H1 (cell line): Measurements from ENCODE around the gene ZC3H18. TPM values are rescaled to one million over a fixed set of nuclear protein-coding genes. Genes with fewer than 3 reads are reported as not detected.

Experiments used
- CTCF ChIA-PET: fragments of 300-600 bp; sonication (Branson Sonifier 250); formaldehyde crosslinking; loops from one replicate; lab custom pipeline; 2021; ENCODE audit not compliant: partially characterized antibody; lab: Charles Lee
- POLR2A ChIA-PET: fragments of 300-600 bp; sonication (Branson Sonifier 250); formaldehyde crosslinking; loops from one replicate; lab custom pipeline; 2021; ENCODE audit warnings: inconsistent platforms; ENCODE audit not compliant: partially characterized antibody; lab: Charles Lee
- DNase-seq, 2 experiments: peaks; one replicate each; pipeline versions ENCODE4 v3.0.0 to v3.0.0-alpha.2; 2010 to 2022; ENCODE audit warnings: low spot score in 2 of 2, low read depth in 1 of 2, mixed read lengths in 1 of 2
- FAIRE-seq: peaks from 2 replicates; lab custom pipeline; 2011; peaks lifted over from hg19 to GRCh38; lab: Jason Lieb, UNC
- H2AFZ ChIP-seq: 2 replicates; pipeline ENCODE4 v1.8.1; 2012; ENCODE audit warnings: low read length, inconsistent platforms
- H2AK5ac ChIP-seq: 2 replicates; pipeline ENCODE4 v1.6.1; 2013; ENCODE audit warnings: low read depth, low read length
- H2BK120ac ChIP-seq: replicated peaks from 2 replicates; pipeline ENCODE3; 2013; ENCODE audit warnings: low read depth, low read length, inconsistent platforms
- H2BK12ac ChIP-seq: 2 replicates; pipeline ENCODE4 v1.6.1; 2013; ENCODE audit warnings: low read depth, low read length
- H2BK15ac ChIP-seq: 2 replicates; pipeline ENCODE4 v1.6.1; 2013; ENCODE audit warnings: low read length
- H2BK20ac ChIP-seq: 2 replicates; pipeline ENCODE4 v1.6.1; 2013; ENCODE audit warnings: low read length
- H2BK5ac ChIP-seq: 2 replicates; pipeline ENCODE4 v1.6.1; 2013; ENCODE audit warnings: low read depth, low read length
- H3K14ac ChIP-seq: 2 replicates; pipeline ENCODE4 v1.6.1; 2013; ENCODE audit warnings: inconsistent platforms; ENCODE audit not compliant: insufficient read length
- H3K18ac ChIP-seq: 2 replicates; pipeline ENCODE4 v1.6.1; 2013; ENCODE audit warnings: low read length; ENCODE audit errors: extremely low read depth
- H3K23ac ChIP-seq: 2 replicates; pipeline ENCODE4 v1.6.1; 2013; ENCODE audit warnings: inconsistent platforms; ENCODE audit not compliant: insufficient read length
- H3K23me2 ChIP-seq: 2 replicates; pipeline ENCODE4 v1.6.1; 2013; ENCODE audit warnings: low read depth, low read length
- H3K27ac ChIP-seq: 2 replicates; pipeline ENCODE4 v1.6.1; 2011; ENCODE audit warnings: low read depth, low read length, inconsistent platforms
- H3K27me3 ChIP-seq, 4 experiments: replicated peaks in 1 of 4; 1 replicate in 1 of 4; 2 replicates in 3 of 4; pipeline versions ENCODE4 v1.6.1 to v1.8.1; 2011 to 2013; ENCODE audit warnings: low read length in 3 of 4, mild to moderate bottlenecking in 3 of 4, inconsistent platforms in 2 of 4, mixed read lengths in 2 of 4, moderate library complexity in 1 of 4; ENCODE audit not compliant: control insufficient read depth in 3 of 4, insufficient read depth in 3 of 4; ENCODE audit errors: extremely low read depth in 1 of 4
- H3K36me3 ChIP-seq, 4 experiments: 2 replicates each; pipeline versions ENCODE4 v1.6.1 to v1.8.1; 2011 to 2013; ENCODE audit warnings: mild to moderate bottlenecking in 4 of 4, low read length in 3 of 4, moderate library complexity in 2 of 4, control low read depth in 1 of 4, inconsistent platforms in 1 of 4; ENCODE audit not compliant: insufficient read depth in 4 of 4, control insufficient read depth in 2 of 4
- H3K4ac ChIP-seq: replicated peaks from 2 replicates; pipeline ENCODE3; 2013; ENCODE audit warnings: low read length, low read depth, mixed read lengths, inconsistent platforms; ENCODE audit not compliant: insufficient read length
- H3K4me1 ChIP-seq, 4 experiments: replicated peaks in 1 of 4; 1 replicate in 1 of 4; 2 replicates in 3 of 4; pipeline versions ENCODE4 v1.6.1 to v1.8.1; 2011 to 2013; ENCODE audit warnings: low read length in 3 of 4, inconsistent platforms in 2 of 4, mixed read lengths in 1 of 4; ENCODE audit not compliant: insufficient read depth in 4 of 4, control insufficient read depth in 3 of 4
- H3K4me2 ChIP-seq, 2 experiments: 2 replicates each; pipeline versions ENCODE4 v1.6.1 to v1.8.1; 2011 to 2013; ENCODE audit warnings: low read depth in 2 of 2, low read length in 2 of 2, control low read depth in 1 of 2, inconsistent platforms in 1 of 2, mild to moderate bottlenecking in 1 of 2; ENCODE audit not compliant: insufficient read depth in 1 of 2
- H3K4me3 ChIP-seq, 4 experiments: fragments of 200-600, 300-600 bp in 1 of 4; sonication (generic), shearing (Covaris generic), sonication (Bioruptor Twin) in 1 of 4; 2 replicates each; pipeline versions ENCODE4 v1.5.1 to v1.8.1; 2011 to 2016; ENCODE audit warnings: low read length in 4 of 4, low read depth in 3 of 4, control low read depth in 2 of 4, inconsistent platforms in 2 of 4, mild to moderate bottlenecking in 2 of 4, mixed read lengths in 1 of 4, moderate library complexity in 1 of 4; ENCODE audit not compliant: insufficient read depth in 2 of 4; ENCODE audit errors: extremely low read depth in 1 of 4
- H3K56ac ChIP-seq: replicated peaks from 2 replicates; pipeline ENCODE3; 2013; ENCODE audit warnings: low read depth, mild to moderate bottlenecking, mixed read lengths, low read length, inconsistent platforms; ENCODE audit not compliant: insufficient read length
- H3K79me1 ChIP-seq: 2 replicates; pipeline ENCODE4 v1.6.1; 2013; ENCODE audit warnings: low read depth, low read length, control low read depth
- H3K79me2 ChIP-seq, 2 experiments: 2 replicates each; pipeline versions ENCODE4 v1.6.1 to v1.8.1; 2012 to 2013; ENCODE audit warnings: low read length in 2 of 2, mild to moderate bottlenecking in 2 of 2, inconsistent platforms in 1 of 2; ENCODE audit not compliant: insufficient read depth in 2 of 2, control insufficient read depth in 1 of 2
- H3K9ac ChIP-seq, 4 experiments: replicated peaks in 1 of 4; 1 replicate in 1 of 4; 2 replicates in 3 of 4; pipeline versions ENCODE4 v1.6.1 to v1.8.1; 2011 to 2013; ENCODE audit warnings: low read depth in 3 of 4, low read length in 3 of 4, control low read depth in 2 of 4, mild to moderate bottlenecking in 2 of 4, moderate library complexity in 2 of 4, inconsistent platforms in 1 of 4; ENCODE audit errors: extremely low read depth in 1 of 4
- H3K9me3 ChIP-seq, 2 experiments: 2 replicates each; pipeline versions ENCODE4 v1.6.1 to v1.8.1; 2012 to 2013; ENCODE audit warnings: mild to moderate bottlenecking in 2 of 2, moderate library complexity in 2 of 2, control low read depth in 1 of 2, inconsistent platforms in 1 of 2, low read depth in 1 of 2, low read length in 1 of 2, mixed read lengths in 1 of 2; ENCODE audit not compliant: insufficient read depth in 2 of 2
- H4K20me1 ChIP-seq, 2 experiments: replicated peaks in 1 of 2; 2 replicates each; pipeline versions ENCODE3 to v1.8.1; 2011 to 2013; ENCODE audit warnings: inconsistent platforms in 2 of 2, low read length in 2 of 2, mild to moderate bottlenecking in 1 of 2; ENCODE audit not compliant: insufficient read depth in 2 of 2, control insufficient read depth in 1 of 2
- H4K5ac ChIP-seq: 2 replicates; pipeline ENCODE4 v1.6.1; 2013; ENCODE audit warnings: low read length, low read depth, mixed read lengths, inconsistent platforms; ENCODE audit not compliant: insufficient read length
- H4K8ac ChIP-seq: 2 replicates; pipeline ENCODE4 v1.8.0; 2013; ENCODE audit warnings: mild to moderate bottlenecking, moderate library complexity, low read length, inconsistent platforms; ENCODE audit not compliant: insufficient read depth; ENCODE audit errors: extremely low read depth
- H4K91ac ChIP-seq: replicated peaks from 2 replicates; pipeline ENCODE3; 2013; ENCODE audit warnings: low read length, mixed read lengths, inconsistent platforms; ENCODE audit not compliant: insufficient read length
- ATF2 ChIP-seq: IDR thresholded peaks from 2 replicates; pipeline ENCODE4 v1.6.1; 2012; ENCODE audit warnings: low read length, inconsistent platforms
- BCL11A ChIP-seq, 2 experiments: IDR thresholded peaks; one replicate each; pipeline ENCODE4 v1.6.1; 2011; ENCODE audit warnings: low read depth in 2 of 2, low read length in 2 of 2, mild to moderate bottlenecking in 2 of 2
- CEBPB ChIP-seq: IDR thresholded peaks from 2 replicates; pipeline ENCODE4 v1.6.1; 2012; ENCODE audit warnings: low read depth, low read length
- CTBP2 ChIP-seq: IDR thresholded peaks from 2 replicates; pipeline ENCODE4 v1.7.0; 2011; ENCODE audit warnings: borderline replicate concordance, mild to moderate bottlenecking, moderate library complexity, mixed read lengths, low read length; ENCODE audit not compliant: insufficient read depth, insufficient read length
- MAFK ChIP-seq: IDR thresholded peaks from 2 replicates; pipeline ENCODE4 v1.6.1; 2012; ENCODE audit warnings: low read depth, mild to moderate bottlenecking, improper control_type of control experiment, low read length
- MAX ChIP-seq: IDR thresholded peaks from 2 replicates; pipeline ENCODE4 v1.6.1; 2012; ENCODE audit warnings: inconsistent platforms
- NANOG ChIP-seq: IDR thresholded peaks from 2 replicates; pipeline ENCODE4 v1.6.1; 2011; ENCODE audit warnings: low read length, low read depth, mild to moderate bottlenecking, inconsistent platforms; ENCODE audit not compliant: insufficient read depth, poor library complexity, severe bottlenecking
- POLR2AphosphoS5 ChIP-seq: IDR thresholded peaks from 2 replicates; pipeline ENCODE4 v1.6.1; 2011; ENCODE audit warnings: low read depth, low read length
- SP1 ChIP-seq: IDR thresholded peaks from 2 replicates; pipeline ENCODE4 v1.6.1; 2011; ENCODE audit warnings: low read depth, low read length
- SRF ChIP-seq: IDR thresholded peaks from 2 replicates; pipeline ENCODE4 v1.6.1; 2011; ENCODE audit warnings: mild to moderate bottlenecking, low read depth, low read length, moderate library complexity
- WGBS, 2 experiments: shearing (Covaris generic) in 1 of 2; methylation state at CpG; one replicate each; pipeline versions ENCODE4 v1.1.6 to v1.1.7; 2013 to 2015; ENCODE audit warnings: low lambda C conversion rate in 2 of 2, mixed read lengths in 2 of 2, inconsistent platforms in 1 of 2, low coverage in 1 of 2, missing lambda C conversion rate in 1 of 2; ENCODE audit not compliant: insufficient replicate concordance in 2 of 2, insufficient coverage in 1 of 2, insufficient read length in 1 of 2; ENCODE audit errors: extremely low coverage in 1 of 2, missing lambda C conversion rate in 1 of 2; 5-methylcytosine and 5-hydroxymethylcytosine counted together
- polyA plus RNA-seq, 7 experiments: library from polyadenylated mRNA; depleted of rRNA in 3 of 7; stranded (reverse) in 5 of 7; unstranded in 2 of 7; fragments of >200 nt in 5 of 7; fragments of 200-250 nt in 2 of 7; gene quantifications; 1 replicate in 5 of 7; 2 replicates in 1 of 7; 4 replicates in 1 of 7; pipeline versions ENCODE4 v1.2.1 to v1.2.3, GENCODE V29; 2011 to 2013; ENCODE audit warnings: missing spikeins in 2 of 7, mixed read lengths in 2 of 7
- total RNA-seq: library from RNA; stranded (reverse); fragmentation: NEBNext Ultra II Directional; extraction: Animal tissue kit (Norgen Biotek cat#: 25700); gene quantifications from 2 replicates; pipeline ENCODE4 v1.2.1, GENCODE V29; 2021

ZC3H18 gene
- total and polyA plus RNA-seq, 2 of the 8 experiments (the other 6 are each of a cell fraction or from before 2014, with no cell fraction given) = 12.1 to 73.2 TPM

GRCh38 chr16:88616736-88617135 is 46.5 kb downstream of the ZC3H18 start:
- peaks cover 0 to 16% (median 3%) of the 10 kb centered on the region in 4 experiments; a peak in 5 of 8 replicates for H3K36me3 ChIP-seq
- H3K79me1 ChIP-seq = peaks cover 24% of the 10 kb centered on the region
- H3K9me3 ChIP-seq = no peaks in the 10 kb centered on the region
- no peak overlapping the region for H4K5ac ChIP-seq
- DNase-seq (no peak), FAIRE-seq (no peak)
- no peak overlapping the region for H2BK120ac ChIP-seq
- peaks cover 0 to 6% (median 1%) of the 10 kb centered on the region in 4 experiments; a peak in 2 of 7 replicates for H3K4me1 ChIP-seq
- peaks cover 19 to 26% of the 10 kb centered on the region in 2 experiments for H4K20me1 ChIP-seq
- no peak overlapping the region for H3K56ac ChIP-seq
- H3K79me2 ChIP-seq = peaks cover 0 to 15% of the 10 kb centered on the region in 2 experiments; a peak in 1 of 4 replicates
- ChIA-PET POLR2A (interaction anchor here (0.6 to 2.0 kb wide), 4 partner anchors 19 to 60 kb away, joined by 3 to 10 read pairs (median 3); partner anchors contain the start of gene IL17C), CTCF (interaction anchor here (0.6 to 3.3 kb wide), 10 partner anchors 10 to 82 kb away, joined by 3 to 18 read pairs (median 3); partner anchors contain the start of gene IL17C)
- no peak overlapping the region for H4K8ac ChIP-seq
- no peaks in the 10 kb centered on the region for H3K27me3 ChIP-seq
- no peak overlapping the region for H2AFZ ChIP-seq
- no peak overlapping the region; the same call in 1 of the 2 replicates for H3K27ac ChIP-seq
- H3K14ac ChIP-seq = no peak overlapping the region
- H3K9ac ChIP-seq = 0 out of 7 replicates have a peak overlapping the region, but pooled peaks of 1 of the 4 experiments have one; percentile 24
- H4K91ac ChIP-seq = no peak overlapping the region
- no peak overlapping the region for H2AK5ac ChIP-seq
- H2BK5ac ChIP-seq = no peak overlapping the region
- H2BK15ac ChIP-seq = no peak overlapping the region
- H2BK12ac ChIP-seq = no peak overlapping the region
- no peak overlapping the region for H3K4me2 ChIP-seq
- no peaks in the 10 kb centered on the region for H3K23me2 ChIP-seq
- H2BK20ac ChIP-seq = no peak overlapping the region
- TF ChIP-seq POLR2AphosphoS5 = no peak
- no peak for TF ChIP-seq MAFK
- TF ChIP-seq MAX = no peak
- no peak for TF ChIP-seq CTBP2
- no peak for TF ChIP-seq SP1
- TF ChIP-seq SRF = no peak
- no peak for TF ChIP-seq ATF2
- TF ChIP-seq BCL11A (IDR thresholded peaks at IDR 0.05; ENCODE audit: low read depth in 2 of 2, low read length in 2 of 2) = no peak
- TF ChIP-seq NANOG = no peak
- no peak for TF ChIP-seq CEBPB
- TF ChIP-seq, all 59 proteins: peak for 0
- 94% methylated on average over 12 of the region's 12 CpGs; no CpG with 5 or more reads in 1 of the 2 experiments for WGBS, 2 experiments
- Histone ChIP-seq H3K4me3 (no peak overlapping the region), H3K23ac (no peak overlapping the region), H3K18ac (no peak overlapping the region), H3K4ac (no peak overlapping the region)
